Gastrocnemius medialis (tissue), 4 donors: ENCODE results near the gene KCNAB1. TPM values are rescaled to one million over a fixed set of nuclear protein-coding genes. Genes with fewer than 3 reads are reported as not detected.
A peak's percentile ranks its signal among the peaks of the same experiment; 100 is the strongest.
"Not testable (repeated sequence)": the region's sequence is repeated elsewhere in the genome, so short reads cannot be mapped to it uniquely, and the experiment has no call there.

Source experiments
- ATAC-seq, 2 donors: fragments of 150-250 bp; one replicate each; pipeline ENCODE4 v1.9.1; 2016
- DNase-seq, 2 donors: peaks; one replicate each; pipeline ENCODE4 v3.0.0-alpha.2; 2019
- H3K27ac ChIP-seq, 4 donors: fragments of 200-600 bp; sonication (generic); 1 replicate in 1 of 4; 2 replicates in 3 of 4; pipeline ENCODE4 v1.5.1; 2016 to 2018; ENCODE audit warnings: mild to moderate bottlenecking in 2 of 4, moderate library complexity in 1 of 4
- H3K27me3 ChIP-seq, 3 donors: fragments of 200-600 bp; sonication (generic) in 2 of 3; 1 replicate in 1 of 3; 2 replicates in 2 of 3; pipeline versions ENCODE4 v1.5.1 to v1.6.0; 2016 to 2019; ENCODE audit warnings: mild to moderate bottlenecking in 1 of 3, moderate library complexity in 1 of 3
- H3K36me3 ChIP-seq, 2 donors: fragments of 200-600 bp; sonication (generic) in 1 of 2; one replicate each; pipeline ENCODE4 v1.5.1; 2017 to 2018
- H3K4me1 ChIP-seq, 2 donors: fragments of 200-600 bp; sonication (generic) in 1 of 2; one replicate each; pipeline ENCODE4 v1.5.1; 2016 to 2017; ENCODE audit warnings: mild to moderate bottlenecking in 2 of 2
- H3K4me3 ChIP-seq, 4 donors: fragments of 200-600 bp; sonication (generic) in 3 of 4; 1 replicate in 1 of 4; 2 replicates in 3 of 4; pipeline ENCODE4 v1.5.1; 2016 to 2019; ENCODE audit warnings: mild to moderate bottlenecking in 2 of 4
- H3K9me3 ChIP-seq, 3 donors: fragments of 200-600 bp; sonication (generic) in 2 of 3; 1 replicate in 1 of 3; 2 replicates in 2 of 3; pipeline ENCODE4 v1.5.1; 2016 to 2019
- CTCF ChIP-seq, 5 experiments: fragments of 450-650 bp in 3 of 5; fragments of 200-600 bp in 2 of 5; sonication (generic) in 2 of 5; IDR thresholded peaks in 4 of 5; conservative IDR thresholded peaks in 1 of 5; 1 replicate in 4 of 5; 2 replicates in 1 of 5; pipeline ENCODE4 v1.5.1; 2016 to 2019; ENCODE audit warnings: antibody characterized with exemption in 5 of 5, mild to moderate bottlenecking in 3 of 5, moderate library complexity in 3 of 5
- POLR2A ChIP-seq, 2 donors: fragments of 450-650 bp; IDR thresholded peaks; one replicate each; pipeline ENCODE4 v1.6.1; 2017; ENCODE audit warnings: antibody characterized with exemption in 2 of 2, mild to moderate bottlenecking in 2 of 2, moderate library complexity in 2 of 2
- in situ Hi-C, 4 donors: fragments of 200-750 bp; cut with MboI; loops; one replicate each; pipeline versions ENCODE4 v1.15.0 to v1.8.0; 2017; ENCODE audit warnings: low sequenced_read_pairs in 4 of 4
- intact Hi-C: fragments of 100-400 bp; cut with DNase I; formaldehyde crosslinking; loops from one replicate; pipeline ENCODE4 v1.15.1; 2023; ENCODE audit warnings: low total_unique reads
- total RNA-seq, 4 donors: library from RNA; depleted of rRNA; stranded (reverse); fragments of >200 nt; gene quantifications; one replicate each; pipeline versions ENCODE4 v1.1.0 to v1.2.3, GENCODE V29; 2016

KCNAB1 gene
- total RNA-seq, 4 donors from 2014 or later = 0.46 to 3.6 (median 1.9) TPM

DNA sequence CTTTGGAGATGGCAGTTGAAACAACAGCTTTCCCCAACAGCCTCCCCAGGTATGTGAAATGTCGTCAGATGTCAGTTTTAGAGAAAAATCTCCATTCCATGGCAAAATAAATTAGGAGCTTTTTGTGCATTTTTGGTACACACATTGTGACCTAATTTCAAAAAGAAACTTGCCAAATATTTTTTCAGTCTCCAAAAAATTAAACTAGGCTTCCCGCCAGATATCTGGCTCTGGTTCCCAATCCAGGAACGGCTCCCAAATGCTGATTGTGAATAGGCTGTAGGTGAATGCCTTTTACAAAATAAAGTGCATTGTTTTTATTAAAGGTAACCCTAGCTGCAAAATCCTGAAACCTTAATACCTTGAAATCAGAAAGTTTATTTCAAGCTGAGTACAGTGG, 10.9 kb downstream of the KCNAB1 start:
- in situ Hi-C loops = no loop called here
- intact Hi-C loops = no loop called here
- H3K27ac ChIP-seq = no peak overlapping the region
- peak in 1 of 2 donors; percentile 42 for ATAC-seq
- no peak for DNase-seq
- no peak overlapping the region for H3K4me3 ChIP-seq
- no peak for TF ChIP-seq CTCF (IDR thresholded peaks at IDR 0.05 in 4 of 5, conservative IDR thresholded peaks at IDR 0.05 in 1 of 5)
- TF ChIP-seq POLR2A (IDR thresholded peaks at IDR 0.05) = no peak
- H3K36me3 ChIP-seq = no peaks in the 10 kb centered on the region
- H3K27me3 ChIP-seq = no peaks in the 10 kb centered on the region
- no peaks in the 10 kb centered on the region for H3K4me1 ChIP-seq
- no peaks in the 10 kb centered on the region for H3K9me3 ChIP-seq

DNA sequence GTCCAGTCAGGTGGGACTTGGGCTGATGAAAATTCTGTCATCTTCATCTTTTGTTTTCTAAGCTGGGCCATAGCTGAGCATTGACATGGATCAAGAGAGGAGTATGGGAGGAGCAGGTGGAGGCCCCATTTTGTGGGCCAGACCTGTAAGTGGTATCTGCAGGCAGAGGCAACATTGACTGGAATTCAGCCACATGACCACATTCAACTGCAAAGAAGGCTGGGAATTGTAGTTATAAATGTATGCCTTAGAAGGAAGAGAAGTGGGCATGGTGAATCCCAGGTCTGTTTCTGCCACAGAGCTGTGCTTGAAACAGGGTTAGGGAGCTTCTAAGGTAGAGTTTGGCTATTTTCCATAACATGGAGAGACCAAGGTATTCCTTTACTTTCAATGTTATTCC, 11.4 kb downstream of the KCNAB1 start:
- Histone ChIP-seq H3K36me3 (no peaks in the 10 kb centered on the region), H3K27me3 (no peaks in the 10 kb centered on the region), H3K9me3 (no peaks in the 10 kb centered on the region), H3K27ac (no peak overlapping the region), H3K4me3 (no peak overlapping the region), H3K4me1 (no peaks in the 10 kb centered on the region)
- intact Hi-C loops = no loop called here
- DNase-seq (no peak), ATAC-seq (no peak)
- in situ Hi-C loops = no loop called here
- no peak for TF ChIP-seq CTCF (IDR thresholded peaks at IDR 0.05 in 4 of 5, conservative IDR thresholded peaks at IDR 0.05 in 1 of 5)
- no peak for TF ChIP-seq POLR2A (IDR thresholded peaks at IDR 0.05)

GRCh38 chr3:156132313-156132712, 11.9 kb downstream of the KCNAB1 start:
- Histone ChIP-seq H3K27ac (no peak overlapping the region), H3K9me3 (no peaks in the 10 kb centered on the region), H3K36me3 (no peaks in the 10 kb centered on the region), H3K27me3 (no peaks in the 10 kb centered on the region), H3K4me1 (no peaks in the 10 kb centered on the region), H3K4me3 (no peak overlapping the region)
- ATAC-seq = no peak
- intact Hi-C loops = no loop called here
- no peak for DNase-seq
- no peak for TF ChIP-seq POLR2A (IDR thresholded peaks at IDR 0.05)
- in situ Hi-C loops = no loop called here

DNA sequence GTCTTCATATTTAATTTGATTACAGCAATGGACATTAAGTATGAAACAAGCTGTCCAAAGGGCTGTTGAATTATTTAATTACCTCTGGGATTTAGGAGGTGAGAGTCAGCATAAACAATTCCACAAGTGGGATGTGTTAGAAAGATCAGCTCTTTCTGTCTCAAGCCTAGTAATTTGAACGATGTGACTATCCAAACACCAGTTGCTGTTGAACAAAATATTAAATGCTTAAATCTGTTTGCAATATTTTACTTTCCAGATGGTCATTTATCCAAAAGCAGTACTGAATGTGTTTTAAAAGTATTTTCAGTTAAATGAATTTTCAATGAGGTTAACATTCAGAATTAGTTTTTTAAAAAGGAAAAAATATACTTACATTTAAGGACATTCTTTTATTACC, 12.7 kb downstream of the KCNAB1 start:
- no peak for TF ChIP-seq CTCF (IDR thresholded peaks at IDR 0.05 in 4 of 5, conservative IDR thresholded peaks at IDR 0.05 in 1 of 5)
- no peak for TF ChIP-seq POLR2A (IDR thresholded peaks at IDR 0.05)
- Histone ChIP-seq H3K27me3 (no peaks in the 10 kb centered on the region), H3K36me3 (no peaks in the 10 kb centered on the region), H3K27ac (no peak overlapping the region), H3K4me1 (no peaks in the 10 kb centered on the region), H3K4me3 (no peak overlapping the region), H3K9me3 (no peaks in the 10 kb centered on the region)
- intact Hi-C loops = no loop called here
- DNase-seq (no peak), ATAC-seq (no peak)
- in situ Hi-C loops = no loop called here

DNA sequence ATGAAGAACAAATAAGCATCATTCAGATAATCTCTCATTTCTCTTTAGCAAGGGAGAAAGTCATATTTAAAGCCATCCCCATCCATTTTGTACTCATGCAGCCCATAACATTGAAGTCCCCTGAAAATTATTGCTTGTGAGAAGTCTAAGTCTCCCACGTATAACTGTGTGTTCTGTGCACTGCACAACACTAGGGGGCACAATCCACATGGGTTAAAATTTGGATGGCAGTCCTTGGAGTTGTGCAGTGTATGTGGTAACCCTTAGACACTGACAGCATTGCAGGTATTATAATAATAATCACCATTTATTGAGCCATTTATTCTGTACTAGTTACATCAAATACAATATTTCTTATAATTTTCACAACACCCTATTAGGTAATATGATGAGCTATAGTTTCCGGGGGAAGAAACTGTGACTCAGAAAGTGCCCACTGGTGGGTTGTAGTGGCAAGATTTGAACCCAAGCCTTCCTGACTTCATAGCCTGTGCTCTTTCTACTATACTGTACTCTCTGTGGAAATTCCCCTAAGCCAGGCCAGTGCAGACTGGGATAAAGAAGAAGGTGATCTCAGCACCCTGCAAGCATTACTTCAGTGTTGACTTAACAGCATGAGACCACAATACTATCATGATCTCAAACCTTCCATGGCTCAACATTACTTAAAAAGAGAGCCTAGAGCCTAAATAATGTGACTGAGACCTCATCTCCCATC, 15.7 kb downstream of the KCNAB1 start:
- TF ChIP-seq CTCF (IDR thresholded peaks at IDR 0.05 in 4 of 5, conservative IDR thresholded peaks at IDR 0.05 in 1 of 5) = no peak
- TF ChIP-seq POLR2A (IDR thresholded peaks at IDR 0.05) = no peak
- DNase-seq (no peak), ATAC-seq (no peak)
- H3K9me3 ChIP-seq = no peaks in the 10 kb centered on the region
- no peaks in the 10 kb centered on the region for H3K4me1 ChIP-seq
- in situ Hi-C loops = no loop called here
- H3K4me3 ChIP-seq = no peak overlapping the region
- intact Hi-C loops = no loop called here
- H3K27me3 ChIP-seq = no peaks in the 10 kb centered on the region
- no peak overlapping the region for H3K27ac ChIP-seq
- H3K36me3 ChIP-seq = no peaks in the 10 kb centered on the region

GRCh38 chr3:156137397-156137796, 17.0 kb downstream of the KCNAB1 start:
- intact Hi-C loops, H3K27ac ChIP-seq, H3K4me1 ChIP-seq, H3K36me3 ChIP-seq, H3K9me3 ChIP-seq, DNase-seq, H3K27me3 ChIP-seq, ATAC-seq, in situ Hi-C loops, H3K4me3 ChIP-seq: not testable (repeated sequence)
